Spinal cord (tissue), 10 donors: ENCODE results near the gene LRMDA. TPM values are rescaled to one million over a fixed set of nuclear protein-coding genes. Genes with fewer than 3 reads are reported as not detected.
A peak's percentile ranks its signal among the peaks of the same experiment; 100 is the strongest.
"Not testable (repeated sequence)": the region's sequence is repeated elsewhere in the genome, so short reads cannot be mapped to it uniquely, and the experiment has no call there.

Experiments
- DNase-seq, 6 donors: peaks; one replicate each; pipeline versions ENCODE4 v3.0.0 to v3.0.0-alpha.2; 2013 to 2015; ENCODE audit warnings: low spot score in 6 of 6, low read depth in 4 of 6
- H3K27ac ChIP-seq: one replicate; pipeline ENCODE4 v1.5.1; 2013; ENCODE audit warnings: low read depth, low read length, control low read depth
- H3K27me3 ChIP-seq: one replicate; pipeline ENCODE4 v1.6.1; 2013; ENCODE audit warnings: low read length; ENCODE audit not compliant: control insufficient read depth, insufficient read depth
- H3K36me3 ChIP-seq: one replicate; pipeline ENCODE4 v1.6.1; 2013; ENCODE audit warnings: low read length; ENCODE audit not compliant: control insufficient read depth, insufficient read depth
- H3K4me1 ChIP-seq: one replicate; pipeline ENCODE4 v1.6.1; 2013; ENCODE audit warnings: low read length; ENCODE audit not compliant: control insufficient read depth, insufficient read depth
- H3K4me3 ChIP-seq: one replicate; pipeline ENCODE4 v1.5.1; 2013; ENCODE audit warnings: low read depth, low read length, control low read depth
- H3K9me3 ChIP-seq: one replicate; pipeline ENCODE4 v1.6.1; 2013; ENCODE audit warnings: low read length; ENCODE audit not compliant: control insufficient read depth, insufficient read depth
- WGBS: methylation state at CpG from one replicate; pipeline ENCODE4 v1.1.5; 2013; ENCODE audit warnings: missing lambda C conversion rate; ENCODE audit not compliant: insufficient coverage; 5-methylcytosine and 5-hydroxymethylcytosine counted together
- polyA plus RNA-seq, 2 donors: library from polyadenylated mRNA; unstranded; fragments of 120-200 nt; gene quantifications; one replicate each; pipeline ENCODE4 v1.2.1, GENCODE V29; 2013; ENCODE audit not compliant: insufficient read length in 2 of 2
- total RNA-seq, 2 donors: library from RNA; depleted of rRNA in 1 of 2; stranded (reverse); fragments of 120-200 nt in 1 of 2; fragments of >200 nt in 1 of 2; gene quantifications; one replicate each; pipeline versions ENCODE4 v1.2.3 to v1.2.4, GENCODE V29; 2013 to 2014
- donor health status: healthy.

The LRMDA gene
- total and polyA plus RNA-seq, 4 donors = 5.6 to 9.9 (median 7.2) TPM

GRCh38 chr10:75508239-75508813 is 76.9 kb downstream of the LRMDA start:
- 78% methylated on average over 1 of the region's 2 CpGs for WGBS
- H3K9me3 ChIP-seq = no peaks in the 10 kb centered on the region
- peaks cover 3% of the 10 kb centered on the region for H3K4me1 ChIP-seq
- peak in 2 of 6 donors; percentile 20 to 77 for DNase-seq
- H3K36me3 ChIP-seq = no peaks in the 10 kb centered on the region
- no peaks in the 10 kb centered on the region for H3K27me3 ChIP-seq
- H3K4me3 ChIP-seq = no peak overlapping the region
- H3K27ac ChIP-seq = no peak overlapping the region

- peak in 1 of 6 donors; percentile 38 for DNase-seq
- no peak overlapping the region for H3K27ac ChIP-seq
- H3K9me3 ChIP-seq = no peaks in the 10 kb centered on the region
- peaks cover 3% of the 10 kb centered on the region for H3K4me1 ChIP-seq
- H3K4me3 ChIP-seq = no peak overlapping the region
- no peaks in the 10 kb centered on the region for H3K27me3 ChIP-seq
- WGBS = no CpG with 5 or more reads among the region's 7 CpGs
- no peaks in the 10 kb centered on the region for H3K36me3 ChIP-seq
Measured at GRCh38 chr10:75508814-75509306, 77.4 kb downstream of the LRMDA start.

- Histone ChIP-seq H3K27ac (no peak overlapping the region), H3K4me1 (peaks cover 3% of the 10 kb centered on the region), H3K9me3 (no peaks in the 10 kb centered on the region), H3K4me3 (no peak overlapping the region), H3K27me3 (no peaks in the 10 kb centered on the region), H3K36me3 (no peaks in the 10 kb centered on the region)
- WGBS = 60% methylated on average over 1 of the region's 2 CpGs
- no peak for DNase-seq
Measured at GRCh38 chr10:75509706-75510105, 78.3 kb downstream of the LRMDA start.

GRCh38 chr10:75511011-75511410 is 79.6 kb downstream of the LRMDA start:
- H3K9me3 ChIP-seq = no peaks in the 10 kb centered on the region
- no peaks in the 10 kb centered on the region for H3K36me3 ChIP-seq
- no peak overlapping the region for H3K4me3 ChIP-seq
- peaks cover 3% of the 10 kb centered on the region for H3K4me1 ChIP-seq
- no peaks in the 10 kb centered on the region for H3K27me3 ChIP-seq
- DNase-seq = no peak
- H3K27ac ChIP-seq = no peak overlapping the region
- no CpG with 5 or more reads among the region's 8 CpGs for WGBS

- H3K27ac ChIP-seq = no peak overlapping the region
- no peaks in the 10 kb centered on the region for H3K36me3 ChIP-seq
- no peaks in the 10 kb centered on the region for H3K27me3 ChIP-seq
- WGBS = 18% methylated on average over 7 of the region's 8 CpGs
- peaks cover 3% of the 10 kb centered on the region for H3K4me1 ChIP-seq
- peak in 2 of 6 donors; percentile 13 to 33 for DNase-seq
- H3K9me3 ChIP-seq = no peaks in the 10 kb centered on the region
- no peak overlapping the region for H3K4me3 ChIP-seq
Measured at GRCh38 chr10:75512203-75512933, 80.9 kb downstream of the LRMDA start.

GRCh38 chr10:75513292-75513885 is 82.0 kb downstream of the LRMDA start:
- DNase-seq = peak in 1 of 6 donors; percentile 18
- H3K27ac ChIP-seq = no peak overlapping the region
- H3K4me3 ChIP-seq = no peak overlapping the region
- H3K4me1 ChIP-seq = peaks cover 3% of the 10 kb centered on the region
- WGBS = 58% methylated on average over 7 of the region's 8 CpGs
- H3K36me3 ChIP-seq = no peaks in the 10 kb centered on the region
- H3K9me3 ChIP-seq = no peaks in the 10 kb centered on the region
- H3K27me3 ChIP-seq = no peaks in the 10 kb centered on the region

- Histone ChIP-seq H3K27me3 (no peaks in the 10 kb centered on the region), H3K9me3 (no peaks in the 10 kb centered on the region), H3K4me3 (no peak overlapping the region), H3K4me1 (no peaks in the 10 kb centered on the region), H3K36me3 (no peaks in the 10 kb centered on the region), H3K27ac (no peak overlapping the region)
- WGBS = 90% methylated on average over 1 of the region's 3 CpGs
- no peak for DNase-seq
Measured at GRCh38 chr10:75514830-75515229, 83.4 kb downstream of the LRMDA start.

GRCh38 chr10:75516154-75516553 is 84.7 kb downstream of the LRMDA start:
- DNase-seq, H3K36me3 ChIP-seq, H3K4me1 ChIP-seq, H3K27me3 ChIP-seq, H3K4me3 ChIP-seq, H3K27ac ChIP-seq, H3K9me3 ChIP-seq: not testable (repeated sequence)
- WGBS = no CpG with 5 or more reads among the region's 2 CpGs

GRCh38 chr10:75519213-75519612 is 87.8 kb downstream of the LRMDA start:
- H3K27ac ChIP-seq, H3K4me1 ChIP-seq, H3K27me3 ChIP-seq, H3K9me3 ChIP-seq, DNase-seq, H3K36me3 ChIP-seq, H3K4me3 ChIP-seq: not testable (repeated sequence)
- 80% methylated on average over 1 of the region's 1 CpG for WGBS
